ENCODE measurements around the gene CARHSP1. TPM values are rescaled to one million over a fixed set of nuclear protein-coding genes. Genes with fewer than 3 reads are reported as not detected.

CARHSP1 gene
- total and polyA plus RNA-seq, 9 of the 15 experiments (the other 6 are each of a cell fraction or from before 2014, with no cell fraction given): 5.8 to 114 (median 41.1) TPM

DNA sequence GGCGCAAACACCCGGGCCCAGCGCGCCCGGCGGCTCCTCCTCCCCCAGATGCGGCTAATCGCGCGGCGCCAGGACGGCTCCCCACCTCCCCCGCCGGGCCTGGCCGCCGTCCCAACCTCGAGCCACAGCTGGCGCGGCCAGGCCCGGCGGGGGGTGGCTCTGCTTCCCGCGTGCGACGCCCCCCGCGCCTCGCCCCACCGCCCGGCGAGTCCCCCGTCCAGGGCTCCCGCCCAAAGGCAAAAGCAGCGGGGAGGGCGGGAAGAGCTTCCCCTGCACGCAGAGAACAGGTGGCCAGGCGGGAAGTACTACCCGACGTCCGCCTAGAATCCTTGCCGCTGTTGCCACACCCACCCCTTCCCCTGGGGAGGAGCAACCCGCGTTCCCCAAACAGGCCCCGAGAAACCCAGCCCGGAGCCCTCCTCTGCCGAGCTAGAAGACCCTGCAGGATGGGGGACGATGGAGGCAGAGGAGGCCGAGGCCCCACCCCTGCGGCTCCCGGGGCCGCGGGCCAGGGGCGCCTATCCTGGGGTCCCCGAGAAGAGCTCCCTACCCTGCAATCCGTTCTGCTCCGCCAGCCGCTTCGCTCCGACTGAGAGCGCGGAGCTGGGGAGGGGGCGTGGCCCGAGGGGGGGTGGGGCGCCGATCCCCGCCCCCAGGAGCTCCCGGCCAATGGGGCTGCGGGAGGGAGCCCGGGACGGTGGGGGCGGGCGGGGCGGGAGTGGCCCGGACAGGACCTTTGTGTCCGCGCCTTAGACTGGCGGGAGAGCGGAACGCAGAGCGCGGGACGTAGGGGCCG, at the start of gene CARHSP1 (continued):
- TF ChIP-seq, protein P1, sequence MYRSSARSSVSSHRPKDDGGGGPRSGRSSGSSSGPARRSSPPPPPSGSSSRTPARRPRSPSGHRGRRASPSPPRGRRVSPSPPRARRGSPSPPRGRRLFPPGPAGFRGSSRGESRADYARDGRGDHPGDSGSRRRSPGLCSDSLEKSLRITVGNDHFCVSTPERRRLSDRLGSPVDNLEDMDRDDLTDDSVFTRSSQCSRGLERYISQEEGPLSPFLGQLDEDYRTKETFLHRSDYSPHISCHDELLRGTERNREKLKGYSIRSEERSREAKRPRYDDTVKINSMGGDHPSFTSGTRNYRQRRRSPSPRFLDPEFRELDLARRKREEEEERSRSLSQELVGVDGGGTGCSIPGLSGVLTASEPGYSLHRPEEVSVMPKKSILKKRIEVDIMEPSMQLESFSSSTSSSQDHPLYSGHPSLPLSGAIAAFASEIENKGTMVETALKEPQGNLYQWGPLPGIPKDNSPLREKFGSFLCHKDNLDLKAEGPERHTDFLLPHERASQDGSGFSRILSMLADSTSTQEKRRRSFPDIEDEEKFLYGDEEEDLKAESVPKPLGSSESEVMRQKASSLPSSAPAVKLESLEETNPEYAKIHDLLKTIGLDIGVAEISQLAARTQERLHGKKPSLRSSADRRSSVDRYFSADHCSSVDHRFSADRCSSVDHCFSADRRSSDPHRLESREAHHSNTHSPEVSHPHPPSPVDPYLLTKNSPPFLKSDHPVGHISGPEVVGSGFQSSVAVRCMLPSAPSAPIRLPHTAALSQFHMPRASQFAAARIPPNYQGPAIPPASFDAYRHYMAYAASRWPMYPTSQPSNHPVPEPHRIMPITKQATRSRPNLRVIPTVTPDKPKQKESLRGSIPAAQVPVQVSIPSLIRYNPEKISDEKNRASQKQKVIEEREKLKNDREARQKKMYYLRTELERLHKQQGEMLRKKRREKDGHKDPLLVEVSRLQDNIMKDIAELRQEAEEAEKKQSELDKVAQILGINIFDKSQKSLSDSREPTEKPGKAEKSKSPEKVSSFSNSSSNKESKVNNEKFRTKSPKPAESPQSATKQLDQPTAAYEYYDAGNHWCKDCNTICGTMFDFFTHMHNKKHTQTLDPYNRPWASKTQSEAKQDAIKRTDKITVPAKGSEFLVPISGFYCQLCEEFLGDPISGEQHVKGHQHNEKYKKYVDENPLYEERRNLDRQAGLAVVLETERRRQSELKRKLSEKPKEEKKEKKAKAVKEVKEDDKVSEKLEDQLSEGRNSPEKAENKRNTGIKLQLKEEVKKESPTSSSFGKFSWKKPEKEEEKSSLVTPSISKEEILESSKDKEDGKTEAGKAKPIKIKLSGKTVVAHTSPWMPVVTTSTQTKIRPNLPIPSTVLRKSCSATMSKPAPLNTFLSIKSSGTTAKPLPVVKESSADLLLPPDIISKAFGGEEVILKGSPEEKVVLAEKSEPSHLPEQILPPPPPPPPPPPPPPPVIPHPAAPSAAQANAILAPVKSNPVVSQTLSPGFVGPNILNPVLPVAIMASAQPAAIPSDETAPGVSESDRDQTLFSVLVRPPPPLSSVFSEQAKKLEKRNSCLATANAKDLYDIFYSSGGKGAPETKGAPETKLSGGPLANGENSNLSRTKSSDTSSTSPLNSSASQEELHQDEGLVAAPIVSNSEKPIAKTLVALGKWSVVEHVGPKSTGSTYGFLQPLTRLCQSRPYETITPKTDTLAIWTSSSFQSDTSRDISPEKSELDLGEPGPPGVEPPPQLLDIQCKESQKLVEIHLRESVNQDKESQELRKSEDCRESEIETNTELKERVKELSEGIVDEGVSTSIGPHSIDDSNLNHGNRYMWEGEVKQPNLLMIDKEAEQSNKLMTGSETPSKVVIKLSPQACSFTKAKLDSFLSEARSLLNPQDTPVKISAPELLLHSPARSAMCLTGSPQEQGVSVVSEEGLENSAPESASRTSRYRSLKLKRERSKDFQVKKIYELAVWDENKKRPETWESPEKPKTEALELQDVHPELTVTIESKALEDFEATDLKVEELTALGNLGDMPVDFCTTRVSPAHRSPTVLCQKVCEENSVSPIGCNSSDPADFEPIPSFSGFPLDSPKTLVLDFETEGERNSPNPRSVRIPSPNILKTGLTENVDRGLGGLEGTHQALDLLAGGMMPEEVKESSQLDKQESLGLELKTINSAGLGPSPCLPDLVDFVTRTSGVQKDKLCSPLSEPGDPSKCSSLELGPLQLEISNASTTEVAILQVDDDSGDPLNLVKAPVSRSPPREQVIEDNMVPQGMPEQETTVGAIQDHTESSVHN (IDR thresholded peaks at IDR 0.05; ENCODE audit: borderline replicate concordance in 1 of 2, low read depth in 1 of 2): no peak
- no peak for TF ChIP-seq ZNF175 (CRISPR knock-in tag; IDR thresholded peaks at IDR 0.05; ENCODE audit: low read depth)
- no peak for TF ChIP-seq ZFP30 (CRISPR knock-in tag; IDR thresholded peaks at IDR 0.05; ENCODE audit: borderline replicate concordance)
- TF ChIP-seq, protein P2, sequence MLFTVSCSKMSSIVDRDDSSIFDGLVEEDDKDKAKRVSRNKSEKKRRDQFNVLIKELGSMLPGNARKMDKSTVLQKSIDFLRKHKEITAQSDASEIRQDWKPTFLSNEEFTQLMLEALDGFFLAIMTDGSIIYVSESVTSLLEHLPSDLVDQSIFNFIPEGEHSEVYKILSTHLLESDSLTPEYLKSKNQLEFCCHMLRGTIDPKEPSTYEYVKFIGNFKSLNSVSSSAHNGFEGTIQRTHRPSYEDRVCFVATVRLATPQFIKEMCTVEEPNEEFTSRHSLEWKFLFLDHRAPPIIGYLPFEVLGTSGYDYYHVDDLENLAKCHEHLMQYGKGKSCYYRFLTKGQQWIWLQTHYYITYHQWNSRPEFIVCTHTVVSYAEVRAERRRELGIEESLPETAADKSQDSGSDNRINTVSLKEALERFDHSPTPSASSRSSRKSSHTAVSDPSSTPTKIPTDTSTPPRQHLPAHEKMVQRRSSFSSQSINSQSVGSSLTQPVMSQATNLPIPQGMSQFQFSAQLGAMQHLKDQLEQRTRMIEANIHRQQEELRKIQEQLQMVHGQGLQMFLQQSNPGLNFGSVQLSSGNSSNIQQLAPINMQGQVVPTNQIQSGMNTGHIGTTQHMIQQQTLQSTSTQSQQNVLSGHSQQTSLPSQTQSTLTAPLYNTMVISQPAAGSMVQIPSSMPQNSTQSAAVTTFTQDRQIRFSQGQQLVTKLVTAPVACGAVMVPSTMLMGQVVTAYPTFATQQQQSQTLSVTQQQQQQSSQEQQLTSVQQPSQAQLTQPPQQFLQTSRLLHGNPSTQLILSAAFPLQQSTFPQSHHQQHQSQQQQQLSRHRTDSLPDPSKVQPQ (CRISPR knock-in tag; IDR thresholded peaks at IDR 0.05; ENCODE audit: borderline replicate concordance): no peak
- TF ChIP-seq NEUROD1 (IDR thresholded peaks at IDR 0.05; ENCODE audit: borderline replicate concordance, low read depth, low read length, partially characterized antibody): no peak
- TF ChIP-seq TCF3 (CRISPR knock-in tag; IDR thresholded peaks at IDR 0.05): peak; percentile 75
- no peak for TF ChIP-seq HDGF (IDR thresholded peaks at IDR 0.05)
- no peak for TF ChIP-seq PHB2 (IDR thresholded peaks at IDR 0.05; ENCODE audit: low read depth)
- TF ChIP-seq POLR2A (conservative IDR thresholded peaks at IDR 0.05): peak; percentile 88
- no peak for TF ChIP-seq MYNN (IDR thresholded peaks at IDR 0.05)
- no peak for TF ChIP-seq MYNN (CRISPR knock-in tag; IDR thresholded peaks at IDR 0.05)
- TF ChIP-seq ZBTB1 (CRISPR knock-in tag; IDR thresholded peaks at IDR 0.05; ENCODE audit: borderline replicate concordance, low read depth): no peak
- TF ChIP-seq KDM1A (IDR thresholded peaks at IDR 0.05): peak in 1 of 2 experiments; percentile 51; a peak in 3 of 4 replicates
- peak; percentile 84 for TF ChIP-seq TAF9B (IDR thresholded peaks at IDR 0.05; ENCODE audit: partially characterized antibody)
- peak; percentile 48; the same call in 1 of the 2 replicates for TF ChIP-seq KLF1 (tag; IDR thresholded peaks at IDR 0.05)
- TF ChIP-seq ZNF444 (CRISPR knock-in tag; IDR thresholded peaks at IDR 0.05): no peak
- TF ChIP-seq, protein P3, sequence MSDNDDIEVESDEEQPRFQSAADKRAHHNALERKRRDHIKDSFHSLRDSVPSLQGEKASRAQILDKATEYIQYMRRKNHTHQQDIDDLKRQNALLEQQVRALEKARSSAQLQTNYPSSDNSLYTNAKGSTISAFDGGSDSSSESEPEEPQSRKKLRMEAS (CRISPR knock-in tag; IDR thresholded peaks at IDR 0.05): peak; percentile 81
- TF ChIP-seq FUS (optimal IDR thresholded peaks at IDR 0.05; ENCODE audit: low read depth, low read length): no peak

All from K562 (cell line).